HL-60 (cell line): Measurements from ENCODE around the gene SETD1B.

Experiments
- DNase-seq, 2 experiments: peaks; one replicate each; pipeline ENCODE4 v3.0.0-alpha.2; 2010 to 2020; ENCODE audit warnings: low read depth in 1 of 2, low spot score in 1 of 2
- H3K27ac ChIP-seq: fragments of 250-450 bp; sonication (Bioruptor Pico); replicated peaks from 2 replicates; pipeline ENCODE4 v1.5.1; 2020; ENCODE audit warnings: mild to moderate bottlenecking, moderate library complexity
- H3K27me3 ChIP-seq: fragments of 250-450 bp; sonication (Bioruptor Pico); 2 replicates; pipeline ENCODE4 v1.5.1; 2021; ENCODE audit warnings: mild to moderate bottlenecking, moderate library complexity; ENCODE audit not compliant: insufficient read depth, poor library complexity, severe bottlenecking
- H3K4me3 ChIP-seq: replicated peaks from 2 replicates; pipeline ENCODE4 v1.5.1; 2011; ENCODE audit warnings: mild to moderate bottlenecking, control low read depth, low read length; ENCODE audit not compliant: insufficient read depth
- CTCF ChIP-seq: IDR thresholded peaks from one replicate; pipeline ENCODE4 v1.5.1; 2011; ENCODE audit warnings: low read length, control low read depth, inconsistent platforms; ENCODE audit not compliant: insufficient read depth
- GABPA ChIP-seq: IDR thresholded peaks from 2 replicates; pipeline ENCODE4 v1.6.1; 2012; ENCODE audit warnings: low read depth
- POLR2AphosphoS5 ChIP-seq: IDR thresholded peaks from 2 replicates; pipeline ENCODE4 v1.6.1; 2012; ENCODE audit warnings: low read depth
- SPI1 ChIP-seq: IDR thresholded peaks from 2 replicates; pipeline ENCODE4 v1.6.1; 2012; ENCODE audit warnings: low read depth, mild to moderate bottlenecking, borderline replicate concordance
- TF ChIP-seq, protein P1 (sequence below): IDR thresholded peaks from 2 replicates; pipeline ENCODE4 v1.6.1; 2012; ENCODE audit warnings: low read depth; ENCODE audit not compliant: insufficient replicate concordance

Gene SETD1B

GRCh38 chr12:121823101-121823726, 19.4 kb downstream of the SETD1B start:
- DNase-seq: no peak
- no peak overlapping the region for H3K27ac ChIP-seq
- H3K4me3 ChIP-seq: no peak overlapping the region
- TF ChIP-seq CTCF (no peak), POLR2AphosphoS5 (no peak; the same call in 1 of the 2 replicates), GABPA (no peak), SPI1 (no peak)
- TF ChIP-seq, protein P1, sequence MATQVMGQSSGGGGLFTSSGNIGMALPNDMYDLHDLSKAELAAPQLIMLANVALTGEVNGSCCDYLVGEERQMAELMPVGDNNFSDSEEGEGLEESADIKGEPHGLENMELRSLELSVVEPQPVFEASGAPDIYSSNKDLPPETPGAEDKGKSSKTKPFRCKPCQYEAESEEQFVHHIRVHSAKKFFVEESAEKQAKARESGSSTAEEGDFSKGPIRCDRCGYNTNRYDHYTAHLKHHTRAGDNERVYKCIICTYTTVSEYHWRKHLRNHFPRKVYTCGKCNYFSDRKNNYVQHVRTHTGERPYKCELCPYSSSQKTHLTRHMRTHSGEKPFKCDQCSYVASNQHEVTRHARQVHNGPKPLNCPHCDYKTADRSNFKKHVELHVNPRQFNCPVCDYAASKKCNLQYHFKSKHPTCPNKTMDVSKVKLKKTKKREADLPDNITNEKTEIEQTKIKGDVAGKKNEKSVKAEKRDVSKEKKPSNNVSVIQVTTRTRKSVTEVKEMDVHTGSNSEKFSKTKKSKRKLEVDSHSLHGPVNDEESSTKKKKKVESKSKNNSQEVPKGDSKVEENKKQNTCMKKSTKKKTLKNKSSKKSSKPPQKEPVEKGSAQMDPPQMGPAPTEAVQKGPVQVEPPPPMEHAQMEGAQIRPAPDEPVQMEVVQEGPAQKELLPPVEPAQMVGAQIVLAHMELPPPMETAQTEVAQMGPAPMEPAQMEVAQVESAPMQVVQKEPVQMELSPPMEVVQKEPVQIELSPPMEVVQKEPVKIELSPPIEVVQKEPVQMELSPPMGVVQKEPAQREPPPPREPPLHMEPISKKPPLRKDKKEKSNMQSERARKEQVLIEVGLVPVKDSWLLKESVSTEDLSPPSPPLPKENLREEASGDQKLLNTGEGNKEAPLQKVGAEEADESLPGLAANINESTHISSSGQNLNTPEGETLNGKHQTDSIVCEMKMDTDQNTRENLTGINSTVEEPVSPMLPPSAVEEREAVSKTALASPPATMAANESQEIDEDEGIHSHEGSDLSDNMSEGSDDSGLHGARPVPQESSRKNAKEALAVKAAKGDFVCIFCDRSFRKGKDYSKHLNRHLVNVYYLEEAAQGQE: no peak
- H3K27me3 ChIP-seq: no peaks in the 10 kb centered on the region

DNA sequence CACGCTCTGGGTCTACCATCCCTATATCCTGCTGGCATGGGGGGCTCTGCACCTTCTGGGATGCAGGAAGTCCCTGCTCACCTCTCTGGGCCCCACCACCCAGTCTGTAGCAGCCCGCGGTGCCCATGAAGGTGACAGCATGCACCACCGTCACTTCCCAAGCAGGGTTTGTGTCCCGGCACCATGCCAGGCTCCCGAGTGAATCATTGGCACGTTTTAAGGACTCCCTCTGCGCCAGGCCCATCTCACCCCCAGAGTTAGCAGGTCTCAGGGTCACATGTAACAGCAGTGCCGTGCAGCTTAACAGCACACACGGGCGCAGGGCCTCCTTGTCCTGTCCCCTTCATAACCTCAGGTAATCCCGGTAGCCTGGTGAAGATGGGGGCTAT, 19.9 kb downstream of the SETD1B start:
- Histone ChIP-seq H3K27me3 (no peaks in the 10 kb centered on the region), H3K27ac (no peak overlapping the region), H3K4me3 (no peak overlapping the region)
- no peak for DNase-seq
- TF ChIP-seq GABPA (no peak), POLR2AphosphoS5 (peak; percentile 29; the same call in 1 of the 2 replicates), SPI1 (no peak)

- H3K4me3 ChIP-seq: no peak overlapping the region
- no peaks in the 10 kb centered on the region for H3K27me3 ChIP-seq
- no peak for TF ChIP-seq CTCF
- no peak for TF ChIP-seq SPI1
- TF ChIP-seq, protein P1: no peak
- TF ChIP-seq GABPA: no peak
- TF ChIP-seq POLR2AphosphoS5: no peak
- no peak for DNase-seq
- H3K27ac ChIP-seq: no peak overlapping the region
These were observed 21.3 kb downstream of the SETD1B start for GRCh38 chr12:121825041-121825523.

DNA sequence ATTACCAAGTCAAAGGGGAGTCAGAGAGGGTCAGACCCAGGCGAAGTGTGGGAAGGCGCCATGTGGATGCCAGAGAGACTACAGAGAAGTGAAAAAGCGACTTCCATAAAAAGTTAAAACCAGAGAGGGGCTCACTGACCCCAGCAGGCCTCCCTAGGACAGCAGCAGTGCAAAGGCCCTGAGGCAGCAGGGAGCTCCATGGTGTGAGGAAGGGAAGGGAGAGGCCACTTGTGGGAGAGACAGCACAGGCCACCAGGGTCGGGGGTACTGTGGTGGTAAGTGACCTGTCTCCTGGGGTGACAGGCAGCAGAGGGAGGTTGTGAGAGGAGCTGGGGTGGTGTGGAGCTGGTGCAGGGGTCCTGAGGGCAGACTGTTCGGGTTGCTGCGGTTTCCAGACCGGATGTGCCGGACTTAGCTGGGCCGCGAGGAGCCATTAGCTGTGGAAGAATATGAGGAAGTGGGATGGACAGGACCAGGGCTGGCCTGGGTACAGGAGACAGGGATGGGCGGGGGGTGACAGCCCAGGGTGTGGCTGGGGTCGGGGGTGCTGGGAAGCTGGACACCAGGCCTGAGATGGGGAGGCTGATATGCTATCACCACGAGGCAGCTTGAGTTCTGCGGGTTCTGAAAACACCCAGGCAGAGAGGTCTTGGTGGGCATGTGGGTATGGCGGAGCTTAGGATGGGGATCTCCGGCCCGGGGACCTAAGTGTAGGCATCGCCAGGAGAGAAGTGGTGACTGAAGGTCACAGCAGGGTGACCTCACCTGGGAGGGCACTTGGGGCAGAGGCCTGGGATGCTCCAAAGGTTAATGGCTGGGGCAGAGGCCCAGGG, 22.7 kb downstream of the SETD1B start:
- Histone ChIP-seq H3K27ac (no peak overlapping the region), H3K27me3 (no peaks in the 10 kb centered on the region), H3K4me3 (no peak overlapping the region)
- DNase-seq: no peak
- TF ChIP-seq, protein P1: no peak
- TF ChIP-seq SPI1: peak; percentile 17; the same call in 1 of the 2 replicates
- no peak for TF ChIP-seq GABPA
- no peak for TF ChIP-seq CTCF
- no peak for TF ChIP-seq POLR2AphosphoS5
